A673 (cell line): ENCODE data around the gene OXCT2. TPM values are rescaled to one million over a fixed set of nuclear protein-coding genes. Genes with fewer than 3 reads are reported as not detected.

ENCODE experiments used
- BruUV-seq: library from RNA; stranded (reverse); fragments of 400-500 nt; replicated peaks from 2 replicates; lab custom pipeline; 2021; lab: Mats Ljungman, UMichigan
- CTCF ChIA-PET: fragments of 300-600 bp; sonication (Branson Sonifier 250); formaldehyde crosslinking; loops from one replicate; lab custom pipeline; 2022; ENCODE audit warnings: antibody characterized with exemption; lab: Charles Lee
- POLR2A ChIA-PET: fragments of 300-600 bp; sonication (Branson Sonifier 250); formaldehyde crosslinking; loops from one replicate; lab custom pipeline; 2022; ENCODE audit warnings: antibody characterized with exemption; ENCODE audit not compliant: low non-redundant PET; lab: Charles Lee
- DNase-seq: peaks from one replicate; pipeline ENCODE4 v3.0.0-alpha.2; 2015; ENCODE audit warnings: low spot score
- H3K27ac ChIP-seq: fragments of 200-600 bp; sonication (generic); 2 replicates; pipeline ENCODE4 v1.5.1; 2016; ENCODE audit warnings: mixed run types, low read depth, mild to moderate bottlenecking, mixed read lengths, antibody characterized with exemption, low read length; ENCODE audit not compliant: poor library complexity, severe bottlenecking
- H3K27me3 ChIP-seq: fragments of 200-600 bp; sonication (generic); replicated peaks from 2 replicates; pipeline ENCODE4 v1.6.1; 2017; ENCODE audit warnings: mixed run types, low read depth, mild to moderate bottlenecking, mixed read lengths, antibody characterized with exemption, low read length; ENCODE audit not compliant: insufficient read depth, poor library complexity
- H3K36me3 ChIP-seq: fragments of 200-600 bp; sonication (generic); 2 replicates; pipeline ENCODE4 v1.6.1; 2016; ENCODE audit warnings: mixed run types, mild to moderate bottlenecking, mixed read lengths, antibody characterized with exemption, low read length; ENCODE audit not compliant: insufficient read depth, poor library complexity, severe bottlenecking
- H3K4me1 ChIP-seq: fragments of 200-600 bp; sonication (generic); 2 replicates; pipeline ENCODE4 v1.6.1; 2017; ENCODE audit warnings: mixed run types, mild to moderate bottlenecking, mixed read lengths, antibody characterized with exemption, low read length; ENCODE audit not compliant: insufficient read depth, poor library complexity, severe bottlenecking
- H3K4me3 ChIP-seq: fragments of 200-600 bp; sonication (generic); 2 replicates; pipeline ENCODE4 v1.5.1; 2016; ENCODE audit warnings: low read depth, mixed run types, mild to moderate bottlenecking, mixed read lengths, low read length; ENCODE audit not compliant: poor library complexity, severe bottlenecking
- H3K9me3 ChIP-seq: fragments of 200-600 bp; sonication (generic); 2 replicates; pipeline ENCODE4 v1.6.1; 2016; ENCODE audit warnings: mixed run types, low read depth, mild to moderate bottlenecking, mixed read lengths, antibody characterized with exemption, low read length; ENCODE audit not compliant: poor library complexity, severe bottlenecking
- CTCF ChIP-seq: fragments of 300-800, 200-600 bp; sonication (generic); conservative IDR thresholded peaks from 2 replicates; pipeline ENCODE4 v1.5.1; 2017; ENCODE audit warnings: low read depth, mild to moderate bottlenecking, antibody characterized with exemption, low read length, moderate library complexity, mixed read lengths
- EZH2 ChIP-seq: fragments of 200-600 bp; sonication (generic); IDR thresholded peaks from 2 replicates; pipeline ENCODE4 v1.6.1; 2017; ENCODE audit warnings: borderline replicate concordance, low read depth, mild to moderate bottlenecking, mixed read lengths, antibody characterized with exemption, low read length; ENCODE audit not compliant: poor library complexity, severe bottlenecking
- intact Hi-C: fragments of 100-400 bp; cut with micrococcal nuclease; formaldehyde crosslinking; loops from one replicate; pipeline ENCODE4 v1.10.0; 2022; ENCODE audit not compliant: unreplicated experiment
- total RNA-seq: library from RNA; stranded (reverse); gene quantifications from 2 replicates; pipeline ENCODE4 v1.2.3, GENCODE V29; 2021

OXCT2 gene
- total RNA-seq, 1 experiment from 2014 or later, result not detected

DNA sequence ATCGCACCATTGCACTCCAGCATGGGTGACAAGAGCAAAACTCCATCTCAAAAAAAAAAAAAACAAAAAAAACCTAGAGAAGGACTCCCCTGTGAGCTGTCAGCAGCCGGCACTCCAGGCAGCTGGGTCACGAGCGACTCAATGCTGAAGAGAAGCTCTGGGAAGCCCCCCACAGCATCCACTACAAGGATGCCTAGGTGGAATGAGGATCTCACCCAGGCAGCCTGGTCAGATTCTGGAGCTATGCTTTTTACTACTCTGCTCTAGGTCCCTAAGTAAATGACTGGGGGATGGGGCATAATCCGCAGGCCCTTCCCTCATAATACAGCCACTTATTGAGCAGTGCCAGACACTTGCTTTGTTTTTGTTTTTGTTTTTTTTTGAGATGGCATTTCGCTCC lies 11.0 kb upstream of the OXCT2 start:
- no peaks in the 10 kb centered on the region for H3K36me3 ChIP-seq
- intact Hi-C loops, result no loop called here
- no peaks in the 10 kb centered on the region for H3K9me3 ChIP-seq
- TF ChIP-seq CTCF (no peak), EZH2 (no peak)
- H3K4me1 ChIP-seq, result no peaks in the 10 kb centered on the region
- H3K27me3 ChIP-seq, result peaks cover under 1% of the 10 kb centered on the region
- no peak overlapping the region for H3K27ac ChIP-seq
- DNase-seq, result no peak
- no peak overlapping the region for H3K4me3 ChIP-seq
- POLR2A ChIA-PET, result no interaction called here
- CTCF ChIA-PET, result no interaction called here
- BruUV-seq, result no TSS peak

GRCh38 chr1:39781349-39781715 lies 10.2 kb upstream of the OXCT2 start:
- CTCF ChIA-PET, result no interaction called here

GRCh38 chr1:39779821-39780220 lies 8.7 kb upstream of the OXCT2 start:
- H3K4me1 ChIP-seq, result no peaks in the 10 kb centered on the region
- H3K9me3 ChIP-seq, result no peaks in the 10 kb centered on the region
- intact Hi-C loops, result no loop called here
- ChIA-PET CTCF (no interaction called here), POLR2A (no interaction called here)
- BruUV-seq, result no TSS peak
- no peaks in the 10 kb centered on the region for H3K27me3 ChIP-seq
- no peak overlapping the region for H3K27ac ChIP-seq
- TF ChIP-seq EZH2 (no peak), CTCF (no peak)
- H3K4me3 ChIP-seq, result no peak overlapping the region
- no peak for DNase-seq
- no peaks in the 10 kb centered on the region for H3K36me3 ChIP-seq

More at GRCh38 chr1:39781349-39781715, 10.2 kb upstream of the OXCT2 start:
- Histone ChIP-seq H3K27ac (no peak overlapping the region), H3K9me3 (no peaks in the 10 kb centered on the region), H3K36me3 (no peaks in the 10 kb centered on the region), H3K4me1 (no peaks in the 10 kb centered on the region), H3K4me3 (no peak overlapping the region), H3K27me3 (no peaks in the 10 kb centered on the region)
- POLR2A ChIA-PET, result no interaction called here
- no peak for DNase-seq
- TF ChIP-seq CTCF (no peak), EZH2 (no peak)
- intact Hi-C loops, result no loop called here
- BruUV-seq, result no TSS peak
